OCI-LY3 (cell line): Measurements from ENCODE around the gene DNAH10.

ENCODE experiments used
- EZH2phosphoT487 ChIP-seq: fragments of 200-600 bp; shearing (Covaris generic); IDR thresholded peaks from 2 replicates; pipeline ENCODE4 v1.6.1; 2018; ENCODE audit warnings: antibody characterized with exemption, mixed run types, low read depth
- TF ChIP-seq, protein P1 (sequence below): fragments of 200-600, 300-600 bp; sonication (generic); IDR thresholded peaks from 2 replicates; pipeline ENCODE4 v1.5.1; 2014; ENCODE audit warnings: antibody characterized with exemption, low read length, low read depth

DNA sequence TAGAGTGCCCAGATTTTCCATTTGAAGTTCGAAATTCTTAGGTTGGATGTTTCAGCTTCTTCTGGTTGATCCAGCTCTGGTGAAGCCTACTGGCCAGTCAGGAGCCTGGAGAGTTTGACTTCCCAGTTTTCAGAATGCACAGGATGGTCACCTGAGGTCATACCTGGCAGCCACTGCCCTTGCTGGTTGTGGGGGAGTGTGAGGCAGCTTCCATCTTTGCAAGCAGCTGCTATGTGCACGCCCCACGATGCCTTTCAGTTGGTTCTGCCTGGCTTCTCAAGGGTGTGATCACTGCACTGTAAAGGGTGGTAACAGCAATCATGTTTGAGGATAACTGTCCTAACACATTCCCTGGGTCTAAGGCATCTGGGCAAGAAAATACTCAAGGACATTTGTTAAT is 195.1 kb downstream of the DNAH10 start:
- TF ChIP-seq, protein P1, sequence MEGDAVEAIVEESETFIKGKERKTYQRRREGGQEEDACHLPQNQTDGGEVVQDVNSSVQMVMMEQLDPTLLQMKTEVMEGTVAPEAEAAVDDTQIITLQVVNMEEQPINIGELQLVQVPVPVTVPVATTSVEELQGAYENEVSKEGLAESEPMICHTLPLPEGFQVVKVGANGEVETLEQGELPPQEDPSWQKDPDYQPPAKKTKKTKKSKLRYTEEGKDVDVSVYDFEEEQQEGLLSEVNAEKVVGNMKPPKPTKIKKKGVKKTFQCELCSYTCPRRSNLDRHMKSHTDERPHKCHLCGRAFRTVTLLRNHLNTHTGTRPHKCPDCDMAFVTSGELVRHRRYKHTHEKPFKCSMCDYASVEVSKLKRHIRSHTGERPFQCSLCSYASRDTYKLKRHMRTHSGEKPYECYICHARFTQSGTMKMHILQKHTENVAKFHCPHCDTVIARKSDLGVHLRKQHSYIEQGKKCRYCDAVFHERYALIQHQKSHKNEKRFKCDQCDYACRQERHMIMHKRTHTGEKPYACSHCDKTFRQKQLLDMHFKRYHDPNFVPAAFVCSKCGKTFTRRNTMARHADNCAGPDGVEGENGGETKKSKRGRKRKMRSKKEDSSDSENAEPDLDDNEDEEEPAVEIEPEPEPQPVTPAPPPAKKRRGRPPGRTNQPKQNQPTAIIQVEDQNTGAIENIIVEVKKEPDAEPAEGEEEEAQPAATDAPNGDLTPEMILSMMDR, result no peak
- TF ChIP-seq EZH2phosphoT487, result no peak
